NCI-H1436 (cell line): ENCODE measurements around the gene SPACA6.
A peak's percentile ranks its signal among the peaks of the same experiment; 100 is the strongest.

Experiments used
- DNase-seq: peaks from one replicate; lab custom pipeline; 2025; lab: John Stamatoyannopoulos, UW

SPACA6 gene

DNA sequence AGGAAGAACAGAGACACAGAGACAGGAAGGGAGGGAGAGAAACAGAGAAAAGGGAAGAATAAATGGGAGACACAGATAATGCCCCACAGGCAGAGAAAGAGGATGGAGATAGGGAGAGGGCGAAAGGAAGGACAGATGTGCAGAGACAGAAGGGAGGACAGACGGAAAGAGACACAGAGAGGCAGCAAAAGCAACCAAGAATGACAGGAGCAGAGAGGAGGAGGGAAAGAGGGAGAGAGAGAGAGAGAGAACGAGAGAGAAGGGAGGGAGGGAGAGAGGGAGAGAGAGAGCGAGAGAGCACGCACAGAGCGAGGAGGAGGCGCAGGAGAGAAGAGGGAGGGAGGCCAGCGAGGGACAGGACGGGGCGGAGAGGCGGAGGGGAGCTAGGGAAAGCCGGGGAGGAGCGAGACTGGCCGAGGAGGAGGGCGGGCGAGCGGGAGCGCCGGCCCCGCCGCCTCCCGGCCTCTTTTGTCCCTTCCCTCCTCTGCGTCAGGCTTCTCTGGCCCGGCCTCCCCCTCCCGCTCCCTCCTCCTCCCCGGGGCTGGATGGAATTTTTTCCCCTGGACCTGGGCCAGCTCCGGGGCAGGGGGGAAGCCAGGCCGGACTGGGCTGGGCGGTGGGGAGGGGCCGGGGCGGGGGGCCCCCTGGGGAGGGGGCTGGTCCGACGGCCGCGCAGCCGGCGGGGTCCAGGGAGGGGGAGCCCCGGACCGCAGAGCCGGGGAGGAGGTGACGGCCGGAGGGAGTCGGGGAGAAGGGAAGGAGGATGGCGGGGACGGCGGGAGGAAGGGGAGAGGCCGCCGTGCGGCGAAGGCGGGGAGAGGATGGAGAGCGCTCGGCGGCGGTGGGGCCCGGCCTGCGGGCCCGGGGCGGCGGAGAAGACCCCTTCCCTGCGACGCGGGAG is 4.2 kb upstream of the SPACA6 start:
- DNase-seq: peak; percentile 75

GRCh38 chr19:51689751-51690453 is 3.2 kb upstream of the SPACA6 start:
- DNase-seq: no peak

DNA sequence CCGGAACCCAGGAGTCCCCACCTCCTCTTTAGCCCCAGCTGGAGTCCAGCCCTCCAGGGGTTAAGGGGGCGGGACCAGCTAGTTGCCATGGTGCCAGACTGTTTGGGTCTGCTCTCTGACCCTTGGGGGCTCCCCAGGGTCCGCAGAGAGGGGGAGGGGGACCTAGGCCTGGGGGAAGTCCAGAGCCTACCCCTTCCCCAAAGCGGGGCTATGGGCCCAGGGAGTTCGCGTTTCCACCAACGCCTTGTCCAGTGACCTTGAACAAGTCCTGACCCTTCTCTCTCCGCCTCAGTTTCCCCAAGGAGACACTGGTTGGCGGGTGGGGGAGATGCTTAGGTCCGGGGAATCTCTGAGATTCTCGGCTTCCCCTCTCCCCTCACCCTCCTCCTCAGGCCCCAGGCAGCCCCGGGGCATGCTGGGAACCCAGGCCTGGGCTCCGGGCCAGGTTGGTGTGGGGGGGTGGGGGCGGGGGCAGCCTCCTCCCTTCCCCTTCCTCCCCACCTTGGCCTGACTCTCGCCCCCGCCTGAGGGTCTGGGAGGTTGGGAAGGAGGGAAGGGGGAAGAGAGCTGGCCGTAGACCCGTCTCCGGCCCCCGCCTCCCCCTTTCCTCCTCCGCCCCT is 2.6 kb upstream of the SPACA6 start:
- DNase-seq: peak; percentile 70

- DNase-seq: no peak
These were observed 2.0 kb upstream of the SPACA6 start for GRCh38 chr19:51691074-51691583.

- DNase-seq: no peak
These were observed 1.3 kb upstream of the SPACA6 start for GRCh38 chr19:51691584-51692428.

- no peak for DNase-seq
These were observed 662 bp upstream of the SPACA6 start for GRCh38 chr19:51692468-51692867.

GRCh38 chr19:51693819-51694218 is 689 bp downstream of the SPACA6 start:
- no peak for DNase-seq

DNA sequence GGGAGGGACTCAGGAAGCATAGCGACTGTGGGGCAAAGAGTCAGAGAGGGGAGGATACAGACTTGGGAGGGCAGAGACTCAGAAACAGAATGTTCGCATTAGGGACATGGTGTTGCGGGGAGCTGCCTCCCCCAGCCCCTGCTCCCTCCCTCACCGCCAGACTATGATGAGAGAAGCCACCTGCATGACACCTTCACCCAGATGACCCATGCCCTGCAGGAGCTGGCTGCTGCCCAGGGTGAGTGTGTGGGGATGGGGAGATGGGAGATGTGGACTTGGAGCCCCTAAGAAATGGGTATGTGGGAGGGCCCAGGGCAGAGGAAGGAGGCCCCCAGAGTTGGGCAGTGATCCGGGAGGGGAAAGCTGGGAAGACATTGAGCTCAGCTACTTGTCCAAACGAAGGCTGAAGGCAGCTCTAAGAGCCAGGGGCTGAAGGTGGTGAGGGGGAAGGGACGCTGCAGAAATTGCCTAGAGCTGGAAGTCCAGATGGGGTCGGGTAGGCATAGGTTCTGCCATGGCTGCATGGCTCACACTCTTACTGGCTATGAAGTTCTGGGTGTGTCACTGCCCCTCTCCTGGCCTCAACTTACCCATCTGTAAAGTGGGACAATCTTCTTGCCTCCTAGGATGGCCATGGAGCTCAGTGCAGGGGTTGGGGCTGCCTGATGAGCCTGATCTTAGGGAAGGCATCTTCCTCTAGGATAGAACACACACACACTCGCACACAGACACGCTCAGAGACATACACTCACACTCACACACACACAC is 1.4 kb downstream of the SPACA6 start:
- DNase-seq: no peak

- DNase-seq: no peak
These were observed 2.0 kb downstream of the SPACA6 start for GRCh38 chr19:51695088-51695487.

DNA sequence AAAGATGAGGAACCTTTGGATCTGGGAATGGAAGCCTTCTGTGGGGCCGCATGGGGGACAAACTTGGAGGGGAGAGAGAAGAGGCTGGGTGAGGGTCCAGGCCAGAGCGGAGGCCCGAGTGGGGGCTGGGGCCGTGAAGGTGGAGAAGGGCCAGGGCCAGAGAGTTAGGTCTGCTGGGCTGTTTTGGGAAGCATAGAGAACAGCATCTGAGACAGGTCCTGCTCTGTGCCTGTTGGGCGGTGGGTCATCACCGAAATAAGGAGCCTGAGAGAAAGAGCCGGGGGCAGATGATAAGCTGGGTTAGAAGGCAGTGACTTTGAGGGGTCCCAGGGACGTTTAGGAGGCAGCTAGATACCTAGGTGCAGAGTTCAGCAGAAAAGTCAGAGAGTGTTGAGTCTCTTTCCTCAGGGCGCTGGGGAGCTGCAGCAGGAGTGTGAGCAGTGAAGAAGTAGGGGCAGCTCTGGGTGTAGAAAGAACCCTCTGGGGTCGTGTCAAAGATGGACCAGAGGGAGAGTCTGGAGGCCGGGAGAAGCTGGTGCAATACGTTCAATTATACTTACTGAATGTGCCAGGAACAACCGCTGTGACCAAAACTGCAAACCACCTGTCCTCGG is 2.7 kb downstream of the SPACA6 start:
- DNase-seq: no peak

GRCh38 chr19:51696606-51697005 is 3.5 kb downstream of the SPACA6 start:
- no peak for DNase-seq

DNA sequence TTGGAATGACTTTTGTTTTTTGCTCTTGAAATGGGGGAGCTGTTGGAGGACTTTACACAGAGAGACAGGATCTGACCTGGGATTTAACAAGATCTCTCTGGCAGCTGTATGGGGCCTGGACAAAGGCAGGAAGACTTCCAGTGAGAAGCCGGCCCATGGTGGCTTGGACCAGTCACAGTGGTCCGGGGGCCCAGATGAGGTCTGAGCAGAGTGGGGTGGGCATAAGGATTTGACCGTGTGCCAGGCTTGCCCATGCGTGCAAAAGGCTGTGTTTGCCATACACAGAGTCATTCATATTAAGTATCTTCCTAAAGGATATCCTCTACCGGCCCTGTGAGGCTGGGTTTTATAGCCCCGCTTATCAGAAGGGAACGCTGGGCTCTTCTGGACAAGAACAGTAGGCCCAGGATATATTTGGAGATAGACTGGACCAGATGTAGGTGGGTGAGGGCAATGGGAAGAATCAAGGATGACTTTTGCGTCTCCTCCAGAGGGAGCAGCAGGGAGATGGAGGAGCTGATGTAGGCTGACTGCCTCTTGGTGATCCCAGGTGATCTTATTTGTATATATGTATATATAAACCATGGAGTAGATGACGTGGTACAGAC is 4.1 kb downstream of the SPACA6 start:
- DNase-seq: no peak

DNA sequence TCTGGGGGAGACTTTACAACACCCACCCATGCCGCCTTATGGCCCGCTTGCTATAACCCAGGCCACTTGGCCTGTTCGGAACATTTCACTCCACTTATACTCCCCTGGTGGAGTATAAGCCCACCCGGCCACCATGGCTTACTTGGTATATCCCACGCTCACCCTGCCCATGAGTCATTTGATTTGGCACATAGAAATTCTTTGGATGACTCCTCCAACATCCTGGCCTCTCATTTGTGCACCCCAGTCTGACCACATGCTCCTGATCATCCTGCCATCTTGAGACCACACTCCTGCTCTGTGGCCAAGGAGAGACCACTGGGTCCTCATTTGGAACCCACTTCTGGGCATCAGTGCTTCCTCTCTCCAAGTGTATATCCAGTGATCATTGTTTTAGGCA is 5.2 kb downstream of the SPACA6 start:
- no peak for DNase-seq

GRCh38 chr19:51699170-51699569 is 6.0 kb downstream of the SPACA6 start:
- DNase-seq: no peak

DNA sequence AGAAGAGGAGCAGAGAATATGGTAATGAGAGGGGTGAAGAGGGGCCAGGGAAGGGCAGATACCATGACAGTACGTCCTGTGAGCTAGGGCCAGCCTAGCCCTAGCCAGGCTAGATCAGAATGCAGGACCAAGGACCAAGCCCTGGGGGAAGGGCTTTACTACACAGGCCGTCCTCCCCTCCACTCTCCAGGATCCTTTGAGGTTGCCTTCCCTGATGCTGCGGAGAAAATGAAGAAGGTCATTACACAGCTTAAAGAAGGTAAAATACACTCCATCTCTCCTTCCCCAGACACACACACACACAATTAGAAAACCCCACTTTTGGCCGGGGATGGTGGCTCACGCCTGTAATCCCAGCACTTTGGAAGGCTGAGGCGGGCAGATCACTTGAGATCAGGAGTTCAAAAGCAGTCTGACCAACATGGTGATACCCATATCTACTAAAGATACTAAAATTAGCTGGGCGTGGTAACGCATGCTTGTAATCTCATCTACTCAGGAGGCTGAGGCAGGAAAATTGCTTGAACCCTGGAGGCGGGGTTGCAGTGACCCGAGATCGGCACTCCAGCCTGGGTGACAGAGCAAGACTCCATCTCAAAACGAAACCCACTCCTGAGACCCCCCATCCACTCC is 8.5 kb downstream of the SPACA6 start:
- no peak for DNase-seq

GRCh38 chr19:51702103-51702824 is 9.1 kb downstream of the SPACA6 start:
- DNase-seq: no peak

GRCh38 chr19:51702825-51703574 is 9.9 kb downstream of the SPACA6 start:
- DNase-seq: no peak
